GM23248 (cell line): ENCODE results near the gene TAS1R3.

Source experiments
- EZH2 ChIP-seq: fragments of 200-600 bp; sonication (generic); IDR thresholded peaks from 2 replicates; pipeline ENCODE4 v1.6.1; 2018; ENCODE audit warnings: antibody characterized with exemption, mild to moderate bottlenecking; ENCODE audit not compliant: insufficient read depth, poor library complexity, severe bottlenecking
- EZH2phosphoT487 ChIP-seq: fragments of 200-600 bp; sonication (generic); IDR thresholded peaks from 2 replicates; pipeline ENCODE4 v1.6.1; 2018; ENCODE audit warnings: antibody characterized with exemption, moderate library complexity, mild to moderate bottlenecking, low read depth; ENCODE audit not compliant: insufficient read depth

GRCh38 chr1:1365875-1366698 is 35.0 kb downstream of the TAS1R3 start:
- no peak for TF ChIP-seq EZH2
- TF ChIP-seq EZH2phosphoT487 = no peak
